ENCODE results near the gene N4BP2L1.
A peak's percentile ranks its signal among the peaks of the same experiment; 100 is the strongest.

N4BP2L1 gene

DNA sequence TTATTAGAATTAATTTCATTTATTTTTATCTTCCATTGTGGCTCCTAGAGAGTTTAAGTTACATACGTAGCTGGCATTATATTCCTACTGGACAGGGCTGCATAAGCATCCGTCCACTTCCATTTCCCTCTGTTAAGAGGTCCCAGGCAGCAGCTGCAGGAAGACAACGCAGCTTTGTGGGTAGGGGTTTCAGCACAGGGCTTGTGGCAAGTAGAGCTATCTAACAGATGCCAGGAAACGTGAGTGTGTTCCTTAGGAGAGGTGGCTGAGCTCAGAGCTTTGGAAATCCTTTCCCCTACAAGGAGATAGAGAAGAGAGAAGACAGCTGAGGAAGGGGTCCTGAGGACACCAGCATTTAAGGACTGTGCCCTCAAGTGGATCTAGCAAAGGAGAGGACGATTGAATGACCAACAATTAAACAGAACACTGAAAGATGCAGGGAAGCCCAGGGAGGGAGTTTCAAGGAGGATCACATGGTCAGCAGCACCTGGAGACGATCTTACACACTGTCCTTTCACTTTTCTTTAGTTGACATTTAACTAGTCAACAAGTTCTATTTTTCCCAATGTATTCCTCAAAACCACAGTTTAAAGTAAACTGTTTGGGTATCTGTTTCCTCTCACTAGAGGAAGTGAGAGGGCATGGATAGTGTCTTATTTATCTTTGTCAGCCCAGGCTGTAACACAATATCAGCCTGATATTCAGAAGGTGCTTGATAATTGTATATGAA is 2.3 kb upstream of the N4BP2L1 start:
- no peaks in the 10 kb centered on the region for H3K9me2 ChIP-seq (replicated peaks; ENCODE audit: insufficient read depth, low read length)
- H2AFZ ChIP-seq (ENCODE audit: low read depth, low read length, severe bottlenecking), result no peak overlapping the region
- H3K4me2 ChIP-seq (ENCODE audit: low read depth, low read length, poor library complexity, severe bottlenecking), result no peak overlapping the region

DNA sequence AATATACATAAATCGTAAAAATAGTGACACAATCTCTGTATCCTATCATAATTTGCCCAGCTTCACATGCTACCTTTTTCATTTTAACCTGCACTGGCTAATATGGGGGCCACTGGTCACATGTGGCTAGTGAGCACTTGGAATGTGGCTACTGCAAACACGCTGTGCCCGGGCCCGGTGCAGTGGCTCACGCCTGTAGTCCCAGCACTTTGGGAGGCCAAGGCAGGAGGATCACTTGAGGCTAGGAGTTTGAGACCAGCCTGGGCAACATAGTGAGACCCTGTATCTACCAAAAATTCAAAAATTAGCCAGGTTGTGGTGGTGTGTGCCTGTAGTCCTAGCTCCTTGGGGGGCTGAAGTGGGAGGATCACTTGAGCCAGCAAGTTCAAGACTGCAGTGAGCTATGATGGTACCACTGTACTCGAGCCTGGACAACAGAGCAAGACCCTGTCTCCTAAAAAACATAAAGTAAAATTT is 1.5 kb upstream of the N4BP2L1 start:
- Histone ChIP-seq H3K9me2 (replicated peaks; ENCODE audit: insufficient read depth, low read length) (no peaks in the 10 kb centered on the region), H2AFZ (ENCODE audit: low read depth, low read length, severe bottlenecking) (no peak overlapping the region), H3F3A (ENCODE audit: insufficient read depth) (0 out of 2 replicates have a peak, but pooled peaks cover 3% of the 10 kb centered on the region), H3K9me3 (ENCODE audit: insufficient read depth, low read length) (no peaks in the 10 kb centered on the region), H3K4me3 (ENCODE audit: insufficient read depth, low read length, poor library complexity, severe bottlenecking) (no peak overlapping the region), H4K20me1 (ENCODE audit: low read depth, low read length) (no peaks in the 10 kb centered on the region), H3K9ac (ENCODE audit: low read length) (no peak overlapping the region), H3K27ac (ENCODE audit: low read depth, low read length) (no peak overlapping the region), H3K27me3 (ENCODE audit: low read length) (no peaks in the 10 kb centered on the region), H3K4me2 (ENCODE audit: low read depth, low read length, poor library complexity, severe bottlenecking) (no peak overlapping the region), H3K79me2 (ENCODE audit: insufficient read depth, low read length) (no peaks in the 10 kb centered on the region), H3K36me3 (ENCODE audit: low read length) (no peaks in the 10 kb centered on the region)
- TF ChIP-seq EZH2phosphoT487 (conservative IDR thresholded peaks at IDR 0.05; ENCODE audit: low read length), result no peak
- TF ChIP-seq, protein P1, sequence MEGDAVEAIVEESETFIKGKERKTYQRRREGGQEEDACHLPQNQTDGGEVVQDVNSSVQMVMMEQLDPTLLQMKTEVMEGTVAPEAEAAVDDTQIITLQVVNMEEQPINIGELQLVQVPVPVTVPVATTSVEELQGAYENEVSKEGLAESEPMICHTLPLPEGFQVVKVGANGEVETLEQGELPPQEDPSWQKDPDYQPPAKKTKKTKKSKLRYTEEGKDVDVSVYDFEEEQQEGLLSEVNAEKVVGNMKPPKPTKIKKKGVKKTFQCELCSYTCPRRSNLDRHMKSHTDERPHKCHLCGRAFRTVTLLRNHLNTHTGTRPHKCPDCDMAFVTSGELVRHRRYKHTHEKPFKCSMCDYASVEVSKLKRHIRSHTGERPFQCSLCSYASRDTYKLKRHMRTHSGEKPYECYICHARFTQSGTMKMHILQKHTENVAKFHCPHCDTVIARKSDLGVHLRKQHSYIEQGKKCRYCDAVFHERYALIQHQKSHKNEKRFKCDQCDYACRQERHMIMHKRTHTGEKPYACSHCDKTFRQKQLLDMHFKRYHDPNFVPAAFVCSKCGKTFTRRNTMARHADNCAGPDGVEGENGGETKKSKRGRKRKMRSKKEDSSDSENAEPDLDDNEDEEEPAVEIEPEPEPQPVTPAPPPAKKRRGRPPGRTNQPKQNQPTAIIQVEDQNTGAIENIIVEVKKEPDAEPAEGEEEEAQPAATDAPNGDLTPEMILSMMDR (IDR thresholded peaks at IDR 0.05; ENCODE audit: insufficient read depth, low read length, poor library complexity, severe bottlenecking), result no peak

More for the DNA sequence above, 2.3 kb upstream of the N4BP2L1 start:
- no peak for TF ChIP-seq EZH2phosphoT487 (conservative IDR thresholded peaks at IDR 0.05; ENCODE audit: low read length)
- TF ChIP-seq, protein P1 (IDR thresholded peaks at IDR 0.05; ENCODE audit: insufficient read depth, low read length, poor library complexity, severe bottlenecking), result no peak
- H3K27ac ChIP-seq (ENCODE audit: low read depth, low read length), result no peak overlapping the region
- 0 out of 2 replicates have a peak, but pooled peaks cover 3% of the 10 kb centered on the region for H3F3A ChIP-seq (ENCODE audit: insufficient read depth)
- H3K9ac ChIP-seq (ENCODE audit: low read length), result no peak overlapping the region
- H4K20me1 ChIP-seq (ENCODE audit: low read depth, low read length), result no peaks in the 10 kb centered on the region
- no peaks in the 10 kb centered on the region for H3K27me3 ChIP-seq (ENCODE audit: low read length)
- H3K36me3 ChIP-seq (ENCODE audit: low read length), result no peaks in the 10 kb centered on the region
- no peak overlapping the region for H3K4me3 ChIP-seq (ENCODE audit: insufficient read depth, low read length, poor library complexity, severe bottlenecking)
- H3K9me3 ChIP-seq (ENCODE audit: insufficient read depth, low read length), result no peaks in the 10 kb centered on the region
- no peaks in the 10 kb centered on the region for H3K79me2 ChIP-seq (ENCODE audit: insufficient read depth, low read length)

DNA sequence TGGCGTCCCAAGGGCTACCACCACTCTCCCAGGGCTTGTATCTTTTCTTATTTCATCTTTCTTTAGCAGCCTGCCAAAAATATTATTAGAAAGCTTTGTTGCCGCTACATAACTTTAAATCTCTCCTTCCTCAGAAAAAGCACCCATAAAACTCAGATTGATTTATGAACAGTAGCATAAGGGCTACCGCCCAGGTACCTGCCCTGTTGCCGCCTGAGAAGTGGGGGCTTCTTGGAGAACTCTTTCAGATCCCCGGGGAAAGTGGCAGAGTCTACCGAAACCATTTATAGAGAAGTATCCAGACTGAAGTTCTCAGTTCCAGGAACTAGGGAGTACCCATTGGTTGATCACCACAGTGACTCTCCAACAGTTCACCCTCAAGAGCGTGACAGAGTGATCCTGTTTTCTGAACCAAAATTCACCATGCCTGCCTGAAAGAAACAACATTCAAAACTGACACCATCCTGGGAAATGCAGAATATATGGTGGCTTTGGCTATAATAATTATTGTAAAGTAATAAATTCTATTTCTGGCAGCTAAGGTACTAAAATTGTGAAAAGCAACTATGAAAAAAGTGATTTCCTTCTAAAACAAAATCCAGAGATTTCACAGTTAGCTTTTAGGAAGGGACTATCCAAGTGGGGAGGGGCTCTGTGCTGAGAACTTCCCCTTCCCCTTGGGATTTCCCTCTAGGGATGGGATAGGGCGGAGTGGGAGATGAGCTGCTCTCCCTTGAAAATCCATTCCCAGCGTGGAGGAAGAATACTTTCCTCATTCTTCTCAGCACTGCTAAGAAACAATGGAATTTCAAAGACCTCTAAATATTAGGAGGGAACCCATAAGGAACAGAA is 877 bp upstream of the N4BP2L1 start:
- H3K27me3 ChIP-seq (ENCODE audit: low read length), result no peaks in the 10 kb centered on the region
- H3K79me2 ChIP-seq (ENCODE audit: insufficient read depth, low read length), result no peaks in the 10 kb centered on the region
- H3K36me3 ChIP-seq (ENCODE audit: low read length), result no peaks in the 10 kb centered on the region
- no peak for TF ChIP-seq EZH2phosphoT487 (conservative IDR thresholded peaks at IDR 0.05; ENCODE audit: low read length)
- TF ChIP-seq, protein P1 (IDR thresholded peaks at IDR 0.05; ENCODE audit: insufficient read depth, low read length, poor library complexity, severe bottlenecking), result no peak
- no peak overlapping the region for H3K4me3 ChIP-seq (ENCODE audit: insufficient read depth, low read length, poor library complexity, severe bottlenecking)
- no peak overlapping the region for H3K9ac ChIP-seq (ENCODE audit: low read length)
- no peak overlapping the region for H3K27ac ChIP-seq (ENCODE audit: low read depth, low read length)
- 0 out of 2 replicates have a peak, but pooled peaks cover 3% of the 10 kb centered on the region for H3F3A ChIP-seq (ENCODE audit: insufficient read depth)
- H2AFZ ChIP-seq (ENCODE audit: low read depth, low read length, severe bottlenecking), result no peak overlapping the region
- no peaks in the 10 kb centered on the region for H3K9me3 ChIP-seq (ENCODE audit: insufficient read depth, low read length)
- peak overlapping the region; percentile 68 for H3K4me2 ChIP-seq (ENCODE audit: low read depth, low read length, poor library complexity, severe bottlenecking)
- no peaks in the 10 kb centered on the region for H4K20me1 ChIP-seq (ENCODE audit: low read depth, low read length)
- H3K9me2 ChIP-seq (replicated peaks; ENCODE audit: insufficient read depth, low read length), result no peaks in the 10 kb centered on the region

Measured in SU-DHL-6 (cell line).